A549 (cell line): ENCODE results near the gene STAMBP. TPM values are rescaled to one million over a fixed set of nuclear protein-coding genes. Genes with fewer than 3 reads are reported as not detected.

ENCODE experiments used
- ATAC-seq, 2 experiments: fragments of 200-7000 bp in 1 of 2; fragments of >200 bp in 1 of 2; cut with Nextera tagmentation in 1 of 2; cut with Tn5 transposase in 1 of 2; 3 replicates each; pipeline versions ENCODE4 v1.8.0 to v1.9.1; 2018 to 2020; ENCODE audit warnings: mild to moderate bottlenecking in 1 of 2, moderate library complexity in 1 of 2
- CTCF ChIA-PET: fragments of 300-600 bp; sonication (Branson Sonifier 250); formaldehyde crosslinking; extraction: SDS; loops from one replicate; lab custom pipeline; 2021; ENCODE audit warnings: antibody characterized with exemption, inconsistent platforms; lab: Yijun Ruan, JAX
- POLR2A ChIA-PET: fragments of 350-600 bp; formaldehyde crosslinking; extraction: SDS; loops from one replicate; lab custom pipeline; 2021; ENCODE audit warnings: antibody characterized with exemption, inconsistent platforms; lab: Yijun Ruan, JAX
- DNase-seq, 2 experiments: peaks; one replicate each; pipeline versions ENCODE4 v3.0.0 to v3.0.0-alpha.2; 2011 to 2016; ENCODE audit warnings: low read depth in 1 of 2, low spot score in 1 of 2
- FAIRE-seq: peaks from 2 replicates; lab custom pipeline; 2011; peaks lifted over from hg19 to GRCh38; lab: Jason Lieb, UNC
- H3K27ac ChIP-seq, 2 experiments: fragments of >200 bp; sonication (Bioruptor Twin); formaldehyde crosslinking; 3 replicates each; pipeline ENCODE4 v1.5.1; 2016 to 2017
- H3K4me1 ChIP-seq: fragments of >200 bp; sonication (Bioruptor Twin); formaldehyde crosslinking; 3 replicates; pipeline ENCODE4 v1.6.1; 2016
- H3K4me2 ChIP-seq: fragments of >200 bp; sonication (Bioruptor Twin); formaldehyde crosslinking; 3 replicates; pipeline ENCODE4 v1.6.1; 2016
- H3K4me3 ChIP-seq: fragments of >200 bp; sonication (Bioruptor Twin); formaldehyde crosslinking; 3 replicates; pipeline ENCODE4 v1.5.1; 2016
- H3K9me3 ChIP-seq: fragments of >200 bp; sonication (Bioruptor Twin); formaldehyde crosslinking; 3 replicates; pipeline ENCODE4 v1.6.1; 2016
- CTCF ChIP-seq: fragments of >200 bp; sonication (Bioruptor Twin); formaldehyde crosslinking; IDR thresholded peaks from 3 replicates; pipeline ENCODE4 v1.5.1; 2016
- EHF ChIP-seq: fragments of 250-450 bp; sonication (Bioruptor Pico); IDR thresholded peaks from 2 replicates; pipeline ENCODE4 v1.5.0; 2020; ENCODE audit warnings: mild to moderate bottlenecking
- ELK1 ChIP-seq: fragments of 150-350 bp; IDR thresholded peaks from 2 replicates; pipeline ENCODE4 v1.6.1; 2014; ENCODE audit warnings: low read depth, mild to moderate bottlenecking, low read length
- FOSL2 ChIP-seq, 2 experiments: fragments of 450-650 bp in 1 of 2; fragments of >200 bp in 1 of 2; sonication (Bioruptor Twin) in 1 of 2; formaldehyde crosslinking; IDR thresholded peaks; 2 replicates each; pipeline versions ENCODE4 v1.5.0 to v1.6.1; 2016 to 2020; ENCODE audit warnings: mild to moderate bottlenecking in 1 of 2, moderate library complexity in 1 of 2
- GATA3 ChIP-seq: IDR thresholded peaks from 2 replicates; pipeline ENCODE4 v1.6.1; 2012; ENCODE audit warnings: borderline replicate concordance
- HEYL ChIP-seq: fragments of 250-450 bp; sonication (Bioruptor Pico); IDR thresholded peaks from 2 replicates; pipeline ENCODE4 v1.8.0; 2021; ENCODE audit warnings: mild to moderate bottlenecking, moderate library complexity
- HOXB13 ChIP-seq: fragments of 250-450 bp; sonication (Bioruptor Pico); IDR thresholded peaks from 2 replicates; pipeline ENCODE4 v1.5.0; 2020; ENCODE audit warnings: low read depth, mild to moderate bottlenecking, moderate library complexity
- JUNB ChIP-seq: fragments of >200 bp; sonication (Bioruptor Twin); formaldehyde crosslinking; IDR thresholded peaks from 2 replicates; pipeline ENCODE4 v1.6.1; 2016
- MAZ ChIP-seq: fragments of 150-350 bp; IDR thresholded peaks from 2 replicates; pipeline ENCODE4 v1.6.1; 2014; ENCODE audit warnings: antibody characterized with exemption, low read depth, low read length, borderline replicate concordance
- NFE2L2 ChIP-seq: fragments of 150-350 bp; conservative IDR thresholded peaks from 2 replicates; pipeline ENCODE4 v1.6.1; 2014; ENCODE audit warnings: low read length
- RAD21 ChIP-seq, 2 experiments: fragments of >200 bp in 1 of 2; sonication (Bioruptor Twin) in 1 of 2; formaldehyde crosslinking in 1 of 2; IDR thresholded peaks in 1 of 2; conservative IDR thresholded peaks in 1 of 2; 2 replicates in 1 of 2; 3 replicates in 1 of 2; pipeline ENCODE4 v1.6.1; 2012 to 2018; ENCODE audit warnings: inconsistent platforms in 1 of 2
- RFX5 ChIP-seq: fragments of 450-650 bp; IDR thresholded peaks from 2 replicates; pipeline ENCODE4 v1.7.1; 2014; ENCODE audit warnings: antibody characterized with exemption, mild to moderate bottlenecking, moderate library complexity
- USF2 ChIP-seq: fragments of 450-650 bp; IDR thresholded peaks from 2 replicates; pipeline ENCODE4 v1.6.1; 2014; ENCODE audit warnings: antibody characterized with exemption
- ZFP36 ChIP-seq: fragments of 450-650 bp; IDR thresholded peaks from 2 replicates; pipeline ENCODE4 v1.6.1; 2014; ENCODE audit warnings: borderline replicate concordance; ENCODE audit not compliant: partially characterized antibody
- ZSCAN20 ChIP-seq: fragments of 250-450 bp; sonication (Bioruptor Pico); IDR thresholded peaks from 2 replicates; pipeline ENCODE4 v1.8.0; 2022; ENCODE audit warnings: mild to moderate bottlenecking, moderate library complexity
- WGBS: methylation state at CpG from one replicate; pipeline ENCODE4 v1.1.6; 2017; ENCODE audit errors: missing lambda C conversion rate; 5-methylcytosine and 5-hydroxymethylcytosine counted together
- polyA plus RNA-seq, 4 experiments: library from polyadenylated mRNA; depleted of rRNA in 3 of 4; stranded (reverse); fragments of >200 nt; fragmentation: RNase III in 1 of 4; extraction: RNeasy Plus Mini Kit Qiagen cat#74134 plus additional on column Dnase treatment in 1 of 4; gene quantifications; 2 replicates in 3 of 4; 3 replicates in 1 of 4; pipeline ENCODE4 v1.2.3, GENCODE V29; 2011 to 2017

Gene STAMBP
- polyA plus RNA-seq, 2 of the 4 experiments (the other 2 are of a cell fraction), result 44.4 to 96.3 TPM

GRCh38 chr2:73851274-73851673 is 22.5 kb downstream of the STAMBP start:
- H3K4me2 ChIP-seq, result no peak overlapping the region; the same call in 2 of the 3 replicates
- peak overlapping the region in 1 of 2 experiments; percentile 58; a peak in 3 of 6 replicates for H3K27ac ChIP-seq
- H3K4me3 ChIP-seq, result no peak overlapping the region
- no peaks in the 10 kb centered on the region for H3K9me3 ChIP-seq
- ChIA-PET POLR2A (no interaction called here), CTCF (interaction anchor here (0.6 to 1.4 kb wide), 5 partner anchors 12 to 797 kb away, joined by 3 to 5 read pairs (median 3); no protein-coding TSS in a partner anchor)
- DNase-seq (peak; percentile 33 to 61), ATAC-seq (peak; percentile 84 to 86; a peak in 5 of 6 replicates), FAIRE-seq (no peak)
- WGBS, result 50% methylated on average over 3 of the region's 3 CpGs
- TF ChIP-seq HOXB13 (no peak), CTCF (peak; percentile 27; the same call in 1 of the 3 replicates), RAD21 (conservative IDR thresholded peaks at IDR 0.05 in 1 of 2, IDR thresholded peaks at IDR 0.05 in 1 of 2) (peak in 1 of 2 experiments; percentile 37; a peak in 2 of 5 replicates), RFX5 (no peak), MAZ (no peak), FOSL2 (IDR thresholded peaks at IDR 0.05) (no peak), FOSL2 (CRISPR knock-in tag; IDR thresholded peaks at IDR 0.05) (no peak)
- peaks cover 20% of the 10 kb centered on the region for H3K4me1 ChIP-seq

- no peak for FAIRE-seq
- peak overlapping the region; percentile 55 to 58; a peak in 5 of 6 replicates for H3K27ac ChIP-seq
These were observed 23.3 kb downstream of the STAMBP start for GRCh38 chr2:73852020-73852419.

GRCh38 chr2:73855526-73855925 is 26.8 kb downstream of the STAMBP start:
- ChIA-PET POLR2A (no interaction called here), CTCF (interaction anchor here (0.6 to 2.5 kb wide), 3 partner anchors 10 to 37 kb away, joined by 3 to 10 read pairs (median 7); no protein-coding TSS in a partner anchor)
- FAIRE-seq, result no peak

More at GRCh38 chr2:73852020-73852419, 23.3 kb downstream of the STAMBP start:
- DNase-seq (peak; percentile 40 to 45), ATAC-seq (peak; percentile 77 to 80)
- H3K4me3 ChIP-seq, result no peak overlapping the region
- TF ChIP-seq NFE2L2 (no peak), USF2 (no peak), FOSL2 (IDR thresholded peaks at IDR 0.05) (peak; percentile 92), FOSL2 (CRISPR knock-in tag; IDR thresholded peaks at IDR 0.05) (peak; percentile 91), HOXB13 (no peak), JUNB (peak; percentile 76)
- peak overlapping the region; percentile 50 for H3K4me2 ChIP-seq
- ChIA-PET CTCF (interaction anchor here (0.6 to 1.5 kb wide), 5 partner anchors 10 to 797 kb away, joined by 3 to 5 read pairs (median 4); no protein-coding TSS in a partner anchor), POLR2A (no interaction called here)
- H3K9me3 ChIP-seq, result no peaks in the 10 kb centered on the region
- peaks cover 20% of the 10 kb centered on the region for H3K4me1 ChIP-seq

More at GRCh38 chr2:73855526-73855925, 26.8 kb downstream of the STAMBP start:
- TF ChIP-seq GATA3, result no peak
- TF ChIP-seq EHF (CRISPR knock-in tag), result no peak
- TF ChIP-seq ZSCAN20, result no peak
- no peak for TF ChIP-seq ELK1
- TF ChIP-seq USF2, result no peak
- no peak for TF ChIP-seq FOSL2 (IDR thresholded peaks at IDR 0.05)
- no peak for TF ChIP-seq FOSL2 (CRISPR knock-in tag; IDR thresholded peaks at IDR 0.05)
- TF ChIP-seq HEYL, result no peak
- no peak for TF ChIP-seq RFX5
- TF ChIP-seq ZFP36, result no peak
- peaks cover 38% of the 10 kb centered on the region for H3K4me1 ChIP-seq
- H3K4me3 ChIP-seq, result no peak overlapping the region
- no peak overlapping the region for H3K27ac ChIP-seq
- ATAC-seq, result no peak
- no peak for DNase-seq
- no peak overlapping the region for H3K4me2 ChIP-seq
- WGBS, result 95% methylated on average over 2 of the region's 2 CpGs
- H3K9me3 ChIP-seq, result no peaks in the 10 kb centered on the region
